ENCODE data around the gene ICAM5. TPM values are rescaled to one million over a fixed set of nuclear protein-coding genes. Genes with fewer than 3 reads are reported as not detected.
A peak's percentile ranks its signal among the peaks of the same experiment; 100 is the strongest.

Gene ICAM5
- total RNA-seq, 1 experiment from 2014 or later: 53.9 TPM

- H3K79me2 ChIP-seq (ENCODE audit: insufficient read depth, low read length): peaks cover 9% of the 10 kb centered on the region; the same call in 1 of the 2 replicates
- no peaks in the 10 kb centered on the region for H3K27me3 ChIP-seq (ENCODE audit: insufficient read depth, low read length)
- no peaks in the 10 kb centered on the region for H4K20me1 ChIP-seq (ENCODE audit: insufficient read depth)
- ATAC-seq (no peak), DNase-seq (ENCODE audit: low read depth, low spot score) (no peak)
- H2AFZ ChIP-seq (ENCODE audit: low read depth, low read length, poor library complexity, severe bottlenecking): no peak within 1 kb of the TSS
- no peaks in the 10 kb centered on the region for H3K9me2 ChIP-seq (ENCODE audit: insufficient read depth)
- no peaks in the 10 kb centered on the region for H3K9me3 ChIP-seq (ENCODE audit: control insufficient read depth in 1 of 2, insufficient read depth in 1 of 2, low read depth in 1 of 2, low read length in 2 of 2)
- H3K4me3 ChIP-seq (replicated peaks in 1 of 2; ENCODE audit: low read depth in 1 of 2, low read length in 2 of 2): no peak within 1 kb of the TSS
- no peak within 1 kb of the TSS for H3K4me2 ChIP-seq (ENCODE audit: low read length)
- TF ChIP-seq JUND (IDR thresholded peaks at IDR 0.05): no peak
- no peak for TF ChIP-seq YY1 (IDR thresholded peaks at IDR 0.05; ENCODE audit: extremely low read depth, insufficient replicate concordance, low read depth, low read length)
- POLR2A ChIA-PET: no interaction called here
- intact Hi-C loops (cut with micrococcal nuclease): no loop called here
- H3K27ac ChIP-seq (ENCODE audit: low read depth, low read length): peak within 1 kb of the TSS; percentile 76; the same call in 1 of the 2 replicates
- peaks cover 17 to 66% of the 10 kb centered on the region in 2 experiments for H3K4me1 ChIP-seq (ENCODE audit: control insufficient read depth in 1 of 2, insufficient read depth in 2 of 2, low read length in 2 of 2)
- no TSS peak for BruUV-seq (replicated peaks)
- RAD21 ChIA-PET (ENCODE audit: low non-redundant PET in 1 of 2, low total read pairs in 2 of 2, uncharacterized antibody in 2 of 2, unreplicated experiment in 2 of 2): no interaction called here
- no peaks in the 10 kb centered on the region; a peak in 2 of 4 replicates for H3K36me3 ChIP-seq (ENCODE audit: control insufficient read depth in 1 of 2, insufficient read depth in 2 of 2, low read length in 2 of 2)
- CTCF ChIA-PET: interaction anchor here (3.2 kb wide), 1 partner anchor 28 kb away, joined by 30 read pairs; no protein-coding TSS in a partner anchor
- H3K9ac ChIP-seq (ENCODE audit: low read length): no peak within 1 kb of the TSS
Measured at GRCh38 chr19:10286803-10287737, 2.7 kb upstream of the ICAM5 start, which contains the start of gene ICAM4. Gene ICAM4, plus strand, starts transcription at chr19:10286955. Its CDS starts 58 bp downstream, at chr19:10287013.

DNA sequence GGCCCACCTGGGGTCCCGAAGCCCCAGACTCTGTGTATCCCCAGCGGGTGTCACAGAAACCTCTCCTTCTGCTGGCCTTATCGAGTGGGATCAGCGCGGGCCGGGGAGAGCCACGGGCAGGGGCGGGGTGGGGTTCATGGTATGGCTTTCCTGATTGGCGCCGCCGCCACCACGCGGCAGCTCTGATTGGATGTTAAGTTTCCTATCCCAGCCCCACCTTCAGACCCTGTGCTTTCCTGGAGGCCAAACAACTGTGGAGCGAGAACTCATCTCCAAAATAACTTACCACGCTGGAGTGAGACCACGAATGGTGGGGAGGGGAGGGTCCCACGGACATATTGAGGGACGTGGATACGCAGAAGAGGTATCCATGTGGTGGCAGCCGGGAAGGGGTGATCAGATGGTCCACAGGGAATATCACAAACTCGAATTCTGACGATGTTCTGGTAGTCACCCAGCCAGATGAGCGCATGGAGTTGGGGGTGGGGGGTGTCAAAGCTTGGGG lies 1.0 kb upstream of the ICAM5 start:
- H3K27me3 ChIP-seq (ENCODE audit: insufficient read depth, low read length): no peaks in the 10 kb centered on the region
- POLR2A ChIA-PET: interaction anchor here (0.7 to 2.6 kb wide), 14 partner anchors 8 to 132 kb away, joined by 3 to 26 read pairs (median 5); partner anchors contain the start of genes FDX2, PDE4A, RAVER1 and TYK2
- CTCF ChIA-PET: interaction anchor here (1.0 to 3.2 kb wide), 10 partner anchors 8 to 356 kb away, joined by 3 to 30 read pairs (median 8); partner anchors contain the start of gene CDC37
- peaks cover 16% of the 10 kb centered on the region; the same call in 1 of the 2 replicates for H3K79me2 ChIP-seq (ENCODE audit: insufficient read depth, low read length)
- ATAC-seq (peak; percentile 68), DNase-seq (ENCODE audit: low read depth, low spot score) (peak; percentile 74)
- no peak for TF ChIP-seq EZH2 (IDR thresholded peaks at IDR 0.05)
- H3K9ac ChIP-seq (ENCODE audit: low read length): peak overlapping the region; percentile 94
- intact Hi-C loops (cut with micrococcal nuclease): loop anchor here (2.0 kb wide), 1 partner anchor 44 kb away; the partner anchor contains the start of gene RAVER1
- H3K4me3 ChIP-seq (replicated peaks in 1 of 2; ENCODE audit: low read depth in 1 of 2, low read length in 2 of 2): peak overlapping the region; percentile 77 to 91
- no peaks in the 10 kb centered on the region for H3K9me3 ChIP-seq (ENCODE audit: control insufficient read depth in 1 of 2, insufficient read depth in 1 of 2, low read depth in 1 of 2, low read length in 2 of 2)
- H2AFZ ChIP-seq (ENCODE audit: low read depth, low read length, poor library complexity, severe bottlenecking): no peak overlapping the region
- H4K20me1 ChIP-seq (ENCODE audit: insufficient read depth): no peaks in the 10 kb centered on the region
- H3K4me2 ChIP-seq (ENCODE audit: low read length): peak overlapping the region; percentile 100
- H3K9me2 ChIP-seq (ENCODE audit: insufficient read depth): no peaks in the 10 kb centered on the region
- peaks cover 13 to 63% of the 10 kb centered on the region in 2 experiments for H3K4me1 ChIP-seq (ENCODE audit: control insufficient read depth in 1 of 2, insufficient read depth in 2 of 2, low read length in 2 of 2)
- RAD21 ChIA-PET (ENCODE audit: low non-redundant PET in 1 of 2, low total read pairs in 2 of 2, uncharacterized antibody in 2 of 2, unreplicated experiment in 2 of 2): interaction anchor here (1.0 to 1.1 kb wide), 2 partner anchors 45 to 46 kb away, joined by 4 to 6 read pairs; partner anchors contain the start of gene RAVER1 (in 1 of the 2)
- peak overlapping the region; percentile 76 for H3K27ac ChIP-seq (ENCODE audit: low read depth, low read length)
- peaks cover 2 to 12% of the 10 kb centered on the region in 2 experiments; a peak in 3 of 4 replicates for H3K36me3 ChIP-seq (ENCODE audit: control insufficient read depth in 1 of 2, insufficient read depth in 2 of 2, low read length in 2 of 2)
- TSS peak; percentile 57 for BruUV-seq (replicated peaks)

All from HCT116 (cell line).